Kidney (tissue), 14 donors: ENCODE measurements around the gene SMTNL2. TPM values are rescaled to one million over a fixed set of nuclear protein-coding genes. Genes with fewer than 3 reads are reported as not detected.

Experiments used
- DNase-seq, 5 donors: peaks; one replicate each; pipeline ENCODE4 v3.0.0-alpha.2; 2013 to 2020
- FAIRE-seq: peaks from 2 replicates; lab custom pipeline; 2012; peaks lifted over from hg19 to GRCh38; lab: Jason Lieb, UNC
- H3K27ac ChIP-seq, 2 donors: one replicate each; pipeline ENCODE4 v1.7.0; 2013; ENCODE audit warnings: low read depth in 2 of 2, low read length in 2 of 2, inconsistent platforms in 1 of 2
- H3K27me3 ChIP-seq: one replicate; pipeline ENCODE4 v1.7.1; 2013; ENCODE audit warnings: low read length, inconsistent platforms; ENCODE audit not compliant: control insufficient read depth, insufficient read depth
- H3K36me3 ChIP-seq, 3 donors: one replicate each; pipeline versions ENCODE4 v1.7.0 to v1.7.1; 2013; ENCODE audit warnings: low read length in 3 of 3, control low read depth in 1 of 3, inconsistent platforms in 1 of 3; ENCODE audit not compliant: insufficient read depth in 3 of 3, control insufficient read depth in 2 of 3
- H3K4me1 ChIP-seq, 3 donors: one replicate each; pipeline versions ENCODE4 v1.7.0 to v1.7.1; 2013; ENCODE audit warnings: low read length in 3 of 3, inconsistent platforms in 1 of 3, low read depth in 1 of 3; ENCODE audit not compliant: control insufficient read depth in 2 of 3, insufficient read depth in 2 of 3
- H3K4me3 ChIP-seq, 3 donors: one replicate each; pipeline versions ENCODE4 v1.7.0 to v1.8.1; 2013; ENCODE audit warnings: low read length in 3 of 3, control low read depth in 1 of 3, inconsistent platforms in 1 of 3
- H3K9ac ChIP-seq, 3 donors: one replicate each; pipeline versions ENCODE4 v1.7.0 to v1.7.1; 2013; ENCODE audit warnings: low read length in 3 of 3, control low read depth in 1 of 3, inconsistent platforms in 1 of 3
- H3K9me3 ChIP-seq, 3 donors: one replicate each; pipeline versions ENCODE4 v1.7.0 to v1.7.1; 2013; ENCODE audit warnings: low read length in 3 of 3, control low read depth in 1 of 3, inconsistent platforms in 1 of 3; ENCODE audit not compliant: control insufficient read depth in 2 of 3, insufficient read depth in 1 of 3
- intact Hi-C: fragments of 100-400 bp; cut with DNase I; formaldehyde crosslinking; loops from one replicate; pipeline ENCODE4 v1.11.1; 2022
- polyA plus RNA-seq: library from polyadenylated mRNA; stranded (reverse); fragments of 350-450 nt; fragmentation: Illumina TruSeq; extraction: RNeasy Lipid Tissue Mini Kit (QIAGEN cat#74804); gene quantifications from one replicate; pipeline ENCODE4 v1.2.3, GENCODE V29; 2014; ENCODE audit warnings: low read depth, low replicate concordance; ENCODE audit not compliant: insufficient read depth
- total RNA-seq: library from RNA; stranded (reverse); fragmentation: NEBNext Ultra II Directional; extraction: Animal tissue kit (Norgen Biotek cat#: 25700); gene quantifications from one replicate; pipeline ENCODE4 v1.2.1, GENCODE V29; 2021
- TF ChIP-seq, protein P1 (sequence below): IDR thresholded peaks from 3 replicates; pipeline ENCODE4 v1.5.1; 2012; ENCODE audit warnings: mild to moderate bottlenecking, moderate library complexity, borderline replicate concordance; ENCODE audit not compliant: insufficient read depth; ENCODE audit errors: extremely low read depth
- donor health status: control.
- donor health status: control.
- donor health status: control.
- donor health status: control.
- donor health status: control.
- donor health status: DM: yes; HTN: yes; CAD: no.
- donor health status: Normal renal cell carcinoma (clear cell type).

SMTNL2 gene
- total and polyA plus RNA-seq, 2 donors from 2014 or later: 25.6 to 58.1 TPM

DNA sequence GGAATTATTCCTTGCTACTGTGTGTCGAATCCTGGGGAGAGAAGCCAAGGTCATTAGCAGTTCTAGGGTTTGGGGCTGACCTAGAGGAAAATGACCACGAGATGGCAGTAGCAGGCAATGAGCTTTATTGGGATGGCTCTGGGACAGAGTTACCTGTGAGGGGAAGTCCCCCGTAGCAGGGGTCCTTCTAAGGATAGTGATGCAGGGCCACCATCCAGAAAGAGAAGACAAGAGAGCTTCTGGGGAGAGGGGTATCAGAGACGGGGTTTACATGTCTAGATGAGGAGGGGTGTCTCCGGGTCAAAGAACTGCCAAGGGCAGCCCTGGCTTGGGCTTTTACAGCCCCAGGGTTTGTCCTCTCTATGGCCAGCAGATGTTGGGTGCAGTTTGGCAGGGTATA is 17.5 kb upstream of the SMTNL2 start:
- no peak overlapping the region for H3K4me3 ChIP-seq
- no peak for FAIRE-seq
- no peak overlapping the region for H3K27ac ChIP-seq
- H3K9ac ChIP-seq: no peak overlapping the region
- TF ChIP-seq, protein P1, sequence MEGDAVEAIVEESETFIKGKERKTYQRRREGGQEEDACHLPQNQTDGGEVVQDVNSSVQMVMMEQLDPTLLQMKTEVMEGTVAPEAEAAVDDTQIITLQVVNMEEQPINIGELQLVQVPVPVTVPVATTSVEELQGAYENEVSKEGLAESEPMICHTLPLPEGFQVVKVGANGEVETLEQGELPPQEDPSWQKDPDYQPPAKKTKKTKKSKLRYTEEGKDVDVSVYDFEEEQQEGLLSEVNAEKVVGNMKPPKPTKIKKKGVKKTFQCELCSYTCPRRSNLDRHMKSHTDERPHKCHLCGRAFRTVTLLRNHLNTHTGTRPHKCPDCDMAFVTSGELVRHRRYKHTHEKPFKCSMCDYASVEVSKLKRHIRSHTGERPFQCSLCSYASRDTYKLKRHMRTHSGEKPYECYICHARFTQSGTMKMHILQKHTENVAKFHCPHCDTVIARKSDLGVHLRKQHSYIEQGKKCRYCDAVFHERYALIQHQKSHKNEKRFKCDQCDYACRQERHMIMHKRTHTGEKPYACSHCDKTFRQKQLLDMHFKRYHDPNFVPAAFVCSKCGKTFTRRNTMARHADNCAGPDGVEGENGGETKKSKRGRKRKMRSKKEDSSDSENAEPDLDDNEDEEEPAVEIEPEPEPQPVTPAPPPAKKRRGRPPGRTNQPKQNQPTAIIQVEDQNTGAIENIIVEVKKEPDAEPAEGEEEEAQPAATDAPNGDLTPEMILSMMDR: peak; percentile 76
- intact Hi-C loops: loop anchor here (10.0 kb wide), 1 partner anchor 58 kb away; no protein-coding TSS in a partner anchor
- H3K36me3 ChIP-seq: no peaks in the 10 kb centered on the region
- peak in 4 of 5 donors; percentile 79 to 91 (median 86) for DNase-seq
- no peaks in the 10 kb centered on the region for H3K9me3 ChIP-seq
- H3K4me1 ChIP-seq: peaks cover 0 to 9% (median 2%) of the 10 kb centered on the region in 3 donors
- H3K27me3 ChIP-seq: no peaks in the 10 kb centered on the region

DNA sequence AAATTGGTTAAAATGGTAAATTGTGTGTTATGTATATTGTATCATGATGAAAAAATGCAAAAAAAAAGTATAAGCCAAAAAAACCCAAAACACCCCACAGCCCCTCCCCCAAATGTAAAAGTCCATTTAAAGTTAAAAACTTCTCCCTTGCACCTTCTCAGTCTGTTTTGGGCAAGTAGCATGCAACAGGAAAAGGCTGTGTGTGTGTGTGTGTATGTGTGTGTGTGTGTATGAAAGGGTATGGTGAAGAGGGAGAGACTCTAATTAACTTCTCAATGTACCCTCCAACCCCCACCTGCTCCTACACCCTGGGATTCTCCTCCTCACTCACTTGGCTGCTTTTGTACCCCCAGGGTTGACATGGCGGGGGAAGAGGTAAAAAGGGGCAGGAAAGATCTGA is 14.7 kb upstream of the SMTNL2 start:
- FAIRE-seq: no peak

DNA sequence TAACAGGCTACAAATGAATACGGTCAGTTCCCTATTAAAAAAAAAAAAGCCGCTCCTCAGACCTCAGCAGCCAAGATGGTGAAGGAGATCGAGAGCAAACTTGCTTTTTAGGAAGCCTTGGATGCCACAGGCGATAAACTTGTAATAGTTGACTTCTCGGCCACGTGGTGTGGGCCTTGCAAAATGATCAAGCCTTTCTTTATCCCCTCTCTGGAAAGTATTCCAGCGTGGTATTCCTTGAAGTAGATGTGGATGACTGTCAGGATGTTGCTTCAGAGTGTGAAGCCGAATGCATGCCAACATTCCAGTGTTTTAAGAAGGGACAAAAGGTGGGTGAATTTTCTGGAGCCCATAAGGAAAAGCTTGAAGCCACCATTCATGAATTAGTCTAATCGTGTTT is 12.2 kb upstream of the SMTNL2 start:
- intact Hi-C loops: no loop called here
- DNase-seq (no peak), FAIRE-seq (no peak)
- no peak overlapping the region for H3K27ac ChIP-seq
- H3K9me3 ChIP-seq: no peaks in the 10 kb centered on the region
- H3K4me3 ChIP-seq: no peak overlapping the region
- H3K36me3 ChIP-seq: no peaks in the 10 kb centered on the region
- H3K27me3 ChIP-seq: no peaks in the 10 kb centered on the region
- peaks cover 0 to 20% (median 19%) of the 10 kb centered on the region in 3 donors for H3K4me1 ChIP-seq
- TF ChIP-seq, protein P1: no peak
- no peak overlapping the region for H3K9ac ChIP-seq

More for the DNA sequence above, 14.7 kb upstream of the SMTNL2 start:
- intact Hi-C loops: loop anchor here (10.0 kb wide), 1 partner anchor 55 kb away; no protein-coding TSS in a partner anchor
- TF ChIP-seq, protein P1: no peak
- Histone ChIP-seq H3K9me3 (no peaks in the 10 kb centered on the region), H3K27ac (no peak overlapping the region), H3K27me3 (no peaks in the 10 kb centered on the region), H3K36me3 (no peaks in the 10 kb centered on the region), H3K9ac (no peak overlapping the region), H3K4me1 (peaks cover 0 to 12% (median 11%) of the 10 kb centered on the region in 3 donors), H3K4me3 (no peak overlapping the region)
- no peak for DNase-seq

DNA sequence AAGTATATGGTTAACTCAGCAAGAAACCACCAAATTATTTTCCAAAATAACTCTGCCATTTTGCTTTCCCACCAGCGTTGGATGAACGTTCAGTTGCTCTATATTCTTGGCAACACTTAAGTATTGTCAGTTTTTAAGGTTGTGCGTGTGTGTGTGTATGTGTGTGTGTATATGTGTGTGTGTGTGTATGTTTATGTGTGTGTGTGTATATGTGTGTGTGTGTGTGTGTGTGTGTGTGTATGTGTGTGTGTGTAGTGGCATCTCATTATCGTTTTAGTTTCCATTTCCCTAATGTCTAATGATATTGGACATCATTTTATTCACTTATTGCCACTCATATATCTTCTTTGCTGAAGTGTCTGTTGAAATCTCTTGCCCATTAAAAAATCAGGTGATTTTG is 11.2 kb upstream of the SMTNL2 start:
- TF ChIP-seq, protein P1: no peak
- no peaks in the 10 kb centered on the region for H3K36me3 ChIP-seq
- no peak overlapping the region for H3K9ac ChIP-seq
- peak overlapping the region; percentile 81 to 89 for H3K27ac ChIP-seq
- peaks cover 0 to 20% (median 19%) of the 10 kb centered on the region in 3 donors for H3K4me1 ChIP-seq
- FAIRE-seq (no peak), DNase-seq (no peak)
- H3K9me3 ChIP-seq: no peaks in the 10 kb centered on the region
- intact Hi-C loops: no loop called here
- no peak overlapping the region for H3K4me3 ChIP-seq
- H3K27me3 ChIP-seq: no peaks in the 10 kb centered on the region
